CD4-positive, alpha-beta T cell treated with Interleukin-15 for 4 hours (primary cell): ENCODE measurements around the gene DGKB.
"Not testable (repeated sequence)": the region's sequence is repeated elsewhere in the genome, so short reads cannot be mapped to it uniquely, and the experiment has no call there.

Experiments used
- DNase-seq: peaks from one replicate; pipeline ENCODE4 v3.0.0-alpha.2; 2020; ENCODE audit warnings: low spot score

The DGKB gene

DNA sequence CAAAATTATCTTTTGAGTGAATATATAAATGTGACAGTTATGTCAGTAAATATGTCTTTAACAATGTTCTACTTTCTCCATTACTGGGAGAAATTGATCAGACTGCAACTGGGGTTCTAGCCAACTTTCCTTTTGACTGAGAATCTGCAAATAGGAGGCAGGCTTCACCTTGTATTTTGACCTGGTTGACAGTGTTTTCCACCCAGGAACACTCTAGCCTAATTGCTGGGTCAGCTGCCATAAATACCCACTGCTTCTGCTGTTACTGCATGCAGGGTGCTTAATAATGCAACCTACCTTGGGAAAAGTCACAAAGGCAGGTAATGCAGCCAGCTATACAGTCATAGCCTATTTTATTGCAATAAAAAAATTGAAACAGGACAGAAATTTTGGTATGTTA, 319.0 kb downstream of the DGKB start:
- no peak for DNase-seq

DNA sequence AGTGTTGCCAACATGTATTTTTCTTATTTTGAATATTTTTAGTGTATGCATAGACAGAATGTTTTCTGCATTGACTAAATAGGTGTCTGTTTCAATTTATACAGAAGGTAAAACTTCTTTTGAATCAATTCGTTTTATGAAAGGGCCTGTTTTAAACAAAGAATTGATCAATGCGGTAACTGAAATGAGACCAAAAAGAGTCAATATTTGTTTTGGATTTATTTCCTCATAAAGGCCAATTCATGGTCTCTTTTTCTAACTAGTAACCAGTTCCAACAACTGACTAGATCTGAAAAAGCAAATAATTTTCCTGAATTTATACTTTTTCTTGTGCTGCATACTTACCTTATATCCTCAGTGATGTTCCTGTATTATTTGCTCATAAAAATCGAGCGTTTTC, 320.5 kb downstream of the DGKB start:
- no peak for DNase-seq

DNA sequence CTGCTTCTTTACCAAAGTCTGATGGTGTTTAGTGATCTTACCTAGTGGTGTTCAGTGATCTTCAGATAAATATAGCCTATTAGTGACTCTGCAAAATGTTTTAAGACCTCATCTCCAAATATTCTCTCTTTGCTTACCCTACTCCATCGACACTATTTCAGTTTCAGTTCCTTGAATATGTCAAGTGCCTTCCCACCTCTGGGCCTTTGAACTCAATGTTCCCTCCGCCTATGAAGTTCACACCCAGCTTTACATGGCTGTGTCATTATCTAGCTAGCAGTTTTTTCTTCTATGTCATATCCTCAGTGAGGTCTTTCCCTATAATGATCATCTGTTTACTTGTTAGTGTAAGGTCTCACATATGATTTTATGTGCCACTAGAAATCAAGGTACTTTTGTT, 322.6 kb downstream of the DGKB start:
- DNase-seq = no peak

DNA sequence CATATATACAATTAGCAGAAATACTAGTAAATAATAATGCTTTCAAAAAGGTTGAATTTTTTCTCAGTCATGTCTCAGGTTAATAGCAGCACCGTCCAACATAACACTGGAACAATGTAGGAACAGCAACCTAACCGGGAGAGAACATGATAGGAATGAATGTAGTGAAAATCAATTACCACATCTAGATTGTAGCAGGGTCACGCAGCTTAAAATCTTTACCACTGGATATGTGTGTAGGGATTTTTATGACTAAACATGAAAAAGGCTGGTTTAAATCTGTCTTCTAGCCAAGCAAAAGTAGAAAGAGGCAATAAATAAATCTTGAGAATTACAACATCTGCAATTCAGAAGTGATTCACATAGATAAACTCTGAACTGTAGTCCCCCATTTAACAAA, 326.0 kb downstream of the DGKB start:
- no peak for DNase-seq

DNA sequence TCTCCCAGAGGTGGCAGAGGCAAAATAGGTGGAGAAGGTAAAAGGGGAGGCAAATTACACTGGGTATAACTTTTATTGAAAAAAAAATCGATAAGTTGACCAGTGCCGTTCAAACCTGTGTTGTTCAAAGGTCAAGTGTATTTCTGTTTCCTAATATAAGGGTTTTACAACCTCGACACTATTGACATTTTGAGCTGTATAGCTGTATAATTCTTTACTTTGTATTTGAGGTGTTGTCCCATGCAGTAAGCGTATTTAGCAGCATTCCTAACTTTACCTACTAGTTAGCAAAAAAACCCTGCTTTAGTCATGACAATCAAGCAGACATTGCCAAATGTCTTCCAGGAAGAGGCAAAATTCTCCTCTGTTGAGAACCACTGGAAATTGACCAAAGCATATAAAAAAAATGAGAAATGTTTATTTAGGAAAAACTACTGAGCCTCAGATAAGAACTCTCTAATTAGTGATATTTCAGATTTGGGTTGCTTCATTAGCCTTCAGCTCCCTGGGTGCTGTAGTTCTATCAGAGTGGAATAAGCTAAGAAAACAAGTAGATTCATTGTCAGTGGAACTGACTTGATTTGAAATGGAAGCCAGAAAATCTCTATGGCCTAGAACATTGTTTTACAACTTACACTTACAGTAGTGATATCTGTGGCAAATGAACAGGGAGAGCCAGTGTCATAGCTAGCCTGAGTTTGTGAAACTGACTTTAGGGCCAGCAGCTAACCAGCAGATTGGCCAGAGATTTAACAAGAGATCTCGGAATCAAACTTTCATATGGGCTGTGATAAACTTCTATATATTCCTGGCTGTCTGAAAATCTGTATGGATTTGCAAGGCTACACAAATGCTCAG, 331.6 kb downstream of the DGKB start:
- DNase-seq = no peak

DNA sequence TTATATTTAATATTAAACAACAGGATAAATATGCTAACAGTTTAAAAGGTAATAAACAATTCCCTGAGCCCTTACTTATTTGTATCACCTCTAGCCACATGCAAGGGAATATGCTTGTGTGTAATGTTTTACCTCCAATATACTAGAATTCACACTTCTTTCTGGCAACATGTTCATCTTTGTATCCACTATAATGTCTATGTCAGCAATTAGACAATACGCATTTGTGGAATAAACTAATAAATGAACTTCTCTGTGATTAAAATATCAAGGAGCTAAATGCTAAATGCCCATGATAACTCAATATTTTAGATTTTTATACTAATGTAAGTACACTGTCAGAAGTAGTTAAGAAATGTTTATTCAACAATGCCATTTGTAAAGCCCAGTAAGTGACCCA, 350.5 kb downstream of the DGKB start:
- DNase-seq = no peak

DNA sequence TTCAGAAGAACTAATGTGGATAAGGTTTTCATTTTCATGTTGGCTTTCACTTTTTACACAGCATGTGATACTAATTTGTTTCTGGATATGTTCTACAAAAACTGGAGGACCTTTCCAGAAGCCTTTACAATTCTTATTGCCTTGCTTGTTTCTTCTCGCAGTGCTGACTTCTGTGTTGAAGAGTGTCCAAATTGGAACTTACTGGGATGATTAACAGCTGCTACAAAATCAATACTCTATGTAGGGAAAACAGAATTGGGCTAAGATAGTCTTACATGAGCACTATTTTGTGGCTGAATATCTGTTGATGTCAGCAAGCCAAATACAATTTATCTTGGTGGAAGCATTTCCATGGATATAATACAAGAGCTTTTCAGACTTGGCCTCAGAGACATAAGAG, 351.2 kb downstream of the DGKB start:
- DNase-seq = no peak

DNA sequence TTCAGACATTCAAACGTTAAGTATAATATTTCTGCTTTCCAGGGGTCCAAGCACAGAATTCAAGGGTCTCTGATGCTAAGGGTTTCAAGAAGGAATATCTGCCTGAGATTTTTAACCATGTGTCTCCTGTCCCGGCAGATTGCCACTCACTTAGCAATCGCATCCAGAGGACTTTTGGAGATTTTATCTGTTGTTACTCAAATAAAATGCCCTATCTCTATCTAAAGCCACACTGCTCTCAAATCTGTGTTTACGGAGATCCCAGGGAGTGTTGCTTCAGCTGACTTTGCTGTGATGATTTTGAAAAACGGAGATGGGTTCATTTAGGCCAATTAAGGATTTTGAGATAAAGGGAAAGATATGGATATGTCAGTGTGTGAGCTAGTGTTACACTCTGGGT, 359.9 kb downstream of the DGKB start:
- no peak for DNase-seq

DNA sequence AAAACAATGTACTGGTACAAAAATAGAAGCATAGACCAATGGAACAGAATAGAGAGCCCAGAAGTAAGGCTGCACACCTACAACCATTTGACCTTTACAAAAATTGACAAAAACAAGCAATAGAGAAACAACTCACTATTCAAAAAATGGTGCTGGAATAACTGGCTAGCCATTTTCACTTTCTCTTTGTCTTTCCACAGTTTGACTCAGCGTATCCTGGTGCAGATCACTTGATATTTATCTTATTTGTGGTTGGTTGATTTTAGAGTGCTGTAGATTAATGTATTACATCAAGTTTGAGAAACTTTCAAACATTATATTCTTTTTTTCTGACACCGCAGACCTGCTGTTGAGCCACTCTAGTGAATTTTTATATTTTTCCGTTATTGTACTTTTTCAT, 381.4 kb downstream of the DGKB start:
- no peak for DNase-seq

DNA sequence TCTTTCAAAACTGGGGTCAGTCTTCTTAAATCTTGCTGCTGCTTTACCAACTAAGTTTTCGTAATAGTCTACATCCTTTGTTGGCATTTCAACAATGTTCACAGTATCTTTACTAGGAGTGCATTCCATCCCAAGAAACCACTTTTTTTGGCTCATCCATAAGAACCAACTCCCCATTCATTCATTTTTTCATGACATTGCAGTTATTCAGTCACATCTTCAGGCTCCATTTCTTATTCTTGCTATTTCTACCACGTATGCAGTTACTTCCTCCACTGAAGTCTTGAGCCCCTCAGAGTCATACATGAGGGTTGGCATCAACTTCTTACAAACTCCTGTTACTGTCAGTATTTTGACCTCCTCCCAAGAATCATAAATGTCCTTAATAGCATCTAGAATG, 392.3 kb downstream of the DGKB start:
- no peak for DNase-seq

DNA sequence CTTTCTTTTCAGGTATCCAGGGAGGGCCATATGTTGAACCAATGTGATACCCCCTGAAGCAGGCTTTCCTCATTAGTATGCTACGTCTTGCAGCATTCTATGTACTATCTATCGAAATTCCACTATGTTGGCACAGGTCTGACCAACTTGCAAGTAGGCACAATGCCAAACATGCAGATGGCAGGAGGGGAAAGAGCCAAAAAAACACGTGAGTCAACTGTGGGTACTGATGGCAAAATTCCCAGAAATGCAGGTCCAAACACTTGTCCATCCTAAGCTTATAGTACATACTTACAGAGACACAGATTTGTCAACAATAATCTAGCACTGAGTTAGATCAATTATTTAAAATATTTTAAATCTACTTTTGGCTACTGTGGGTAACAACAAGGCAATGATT, 394.9 kb downstream of the DGKB start:
- no peak for DNase-seq

DNA sequence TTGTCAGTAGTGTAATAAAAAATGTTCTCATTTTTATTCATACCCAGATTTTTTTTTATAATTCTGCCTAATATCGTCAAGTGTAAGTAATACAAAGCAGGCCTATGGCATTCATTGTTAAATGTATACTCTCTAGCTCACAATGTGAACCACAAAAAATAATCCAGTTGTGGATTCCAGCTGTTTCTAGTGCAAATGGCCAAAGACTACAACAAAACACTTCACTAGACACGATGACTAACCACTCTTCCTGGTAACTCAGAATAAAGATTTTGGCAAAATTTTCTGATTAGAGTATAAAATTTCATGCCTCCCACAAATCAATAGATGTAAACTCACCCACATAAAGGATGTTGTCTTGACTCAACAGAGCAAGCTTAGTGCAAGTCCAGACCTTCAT, 396.6 kb downstream of the DGKB start:
- no peak for DNase-seq

DNA sequence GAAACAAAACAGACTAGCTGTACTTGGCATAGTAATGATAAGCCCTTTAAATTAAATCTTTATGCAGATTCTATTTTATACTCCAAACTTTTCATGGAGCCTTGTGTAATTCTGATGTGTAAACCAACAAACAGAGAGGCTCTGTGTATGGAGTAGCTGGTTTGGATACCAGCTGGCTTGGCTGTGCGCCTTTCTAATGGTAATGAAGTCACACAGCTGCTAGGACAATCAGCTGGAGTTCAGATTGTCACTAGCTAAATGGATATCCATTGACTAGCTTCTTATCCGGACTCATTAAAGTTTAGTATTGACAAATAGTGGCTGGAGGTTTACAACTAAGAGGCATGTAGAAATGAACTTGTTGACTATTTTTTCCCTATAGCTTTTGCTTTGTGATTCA, 398.4 kb downstream of the DGKB start:
- no peak for DNase-seq

DNA sequence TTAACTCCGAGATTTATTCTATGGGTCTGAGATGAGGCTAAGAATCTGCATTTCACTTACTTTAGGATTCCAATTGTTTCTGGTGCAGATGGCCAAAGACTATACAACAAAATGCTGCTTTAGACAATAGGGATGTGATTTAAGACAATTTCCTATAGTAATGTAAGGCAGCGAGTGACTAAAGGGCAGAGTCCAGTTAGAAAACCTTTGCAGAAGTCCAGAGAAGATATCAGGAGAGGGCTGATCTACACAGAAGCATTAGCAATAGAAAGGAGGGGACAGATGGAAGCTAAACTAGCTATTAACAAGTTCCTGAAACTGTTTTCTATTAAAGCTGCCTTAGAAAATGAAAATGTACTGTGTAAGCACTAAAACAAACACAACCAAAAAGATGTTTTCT, 398.9 kb downstream of the DGKB start:
- no peak for DNase-seq

DNA sequence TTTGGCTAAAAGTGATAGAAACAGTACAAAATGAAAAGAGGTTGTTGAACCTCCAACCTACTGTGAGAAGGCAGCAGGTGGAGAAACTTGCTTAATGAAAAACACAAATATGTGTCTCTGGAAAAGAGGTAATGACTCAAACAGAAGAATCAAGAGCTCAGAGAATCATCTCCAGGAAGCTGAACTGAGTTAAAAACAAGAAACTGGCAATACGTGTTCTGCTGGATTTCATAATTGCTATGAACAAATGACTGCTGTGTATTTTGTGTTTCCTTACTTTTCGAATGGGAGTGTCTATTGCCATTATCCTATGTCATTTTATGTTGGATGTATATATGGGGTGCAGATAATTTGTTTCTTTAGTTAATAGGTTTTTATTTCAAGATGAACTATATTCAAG, 401.1 kb downstream of the DGKB start:
- no peak for DNase-seq

DNA sequence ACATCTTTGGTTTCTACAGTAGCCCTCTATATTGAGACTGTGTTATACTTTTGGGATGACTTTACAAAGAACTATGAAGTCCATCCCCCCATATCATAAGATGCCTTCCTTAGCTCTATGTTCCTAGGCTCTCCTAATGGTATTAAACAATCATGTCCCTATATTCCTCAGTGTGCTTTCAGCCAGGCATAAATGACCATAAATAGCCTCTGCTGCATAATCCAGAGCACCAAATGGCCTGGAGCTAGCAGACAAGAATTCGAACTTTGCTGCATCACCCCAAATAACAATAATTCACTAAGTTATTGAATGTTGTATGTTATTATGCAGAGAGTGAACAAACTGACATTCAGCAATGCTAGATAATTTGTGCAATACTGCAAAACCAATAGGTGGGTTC, 405.2 kb downstream of the DGKB start:
- no peak for DNase-seq

DNA sequence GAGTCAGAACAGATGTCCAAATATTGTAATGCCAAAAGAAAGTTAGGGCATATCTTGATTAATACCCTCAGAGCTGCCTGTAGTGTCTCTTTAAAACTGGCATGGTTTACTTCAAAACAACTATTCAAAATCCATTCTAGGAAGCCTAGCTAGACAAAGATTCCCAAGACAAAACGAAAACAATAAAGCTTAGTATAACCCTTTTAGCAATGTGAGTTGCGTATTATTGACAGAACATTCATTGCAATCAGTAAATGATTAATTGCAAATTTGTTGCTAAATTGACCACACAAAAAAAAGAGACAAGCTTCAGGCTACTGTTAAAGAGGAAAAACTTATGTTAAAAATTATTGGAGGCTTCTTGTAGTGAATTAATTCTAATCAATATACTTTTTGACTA, 406.9 kb downstream of the DGKB start:
- DNase-seq = no peak

DNA sequence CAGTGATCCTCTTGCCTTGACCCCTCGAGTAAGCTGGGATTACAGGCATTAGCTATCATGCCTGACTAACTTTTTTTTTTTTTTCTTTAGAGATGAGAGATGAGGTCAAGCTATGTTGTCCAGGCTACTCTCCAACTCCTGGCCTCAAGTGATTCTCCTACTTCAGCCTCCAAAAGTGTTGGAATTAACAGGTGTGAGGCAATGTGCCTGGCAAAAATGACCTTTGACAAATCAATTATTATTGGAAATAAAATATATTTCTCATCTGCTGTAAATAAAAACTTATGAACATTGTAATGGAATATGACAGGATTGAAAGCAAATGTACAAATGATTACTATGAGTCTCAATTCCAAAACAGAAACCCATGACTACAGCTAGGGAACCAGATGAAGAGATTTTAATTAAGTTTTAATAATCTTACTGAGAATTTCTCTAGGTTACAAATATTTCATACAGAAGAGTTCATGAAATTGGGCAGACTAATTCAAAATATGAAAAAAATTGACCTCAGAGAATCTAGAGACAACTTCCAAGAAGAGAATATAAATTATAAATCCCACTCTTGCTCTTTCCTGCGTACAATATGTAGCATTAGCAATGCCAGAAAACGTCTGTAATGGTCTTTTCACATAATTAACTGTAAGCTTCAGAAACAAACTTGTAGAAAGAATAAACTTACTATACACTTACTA, 414.7 kb downstream of the DGKB start:
- DNase-seq = no peak

DNA sequence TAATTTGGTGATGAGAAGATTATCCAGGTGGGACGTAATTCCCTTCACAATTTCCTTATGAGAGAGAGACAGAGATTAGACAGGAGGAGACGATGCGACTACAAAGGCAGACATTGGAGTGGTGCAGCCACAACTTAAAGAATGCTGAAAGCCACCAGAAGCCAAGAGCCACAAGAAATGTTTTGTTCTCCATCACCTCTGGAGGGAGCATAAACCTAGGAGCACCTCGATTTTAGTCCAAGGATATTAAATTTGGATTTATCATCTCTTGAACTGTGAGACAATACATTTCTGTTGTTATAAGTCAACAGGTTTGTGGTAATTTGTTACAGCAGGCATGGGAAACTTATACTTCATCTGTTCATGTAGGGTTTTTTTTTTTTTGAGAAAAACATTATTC, 418.9 kb downstream of the DGKB start:
- DNase-seq = no peak

DNA sequence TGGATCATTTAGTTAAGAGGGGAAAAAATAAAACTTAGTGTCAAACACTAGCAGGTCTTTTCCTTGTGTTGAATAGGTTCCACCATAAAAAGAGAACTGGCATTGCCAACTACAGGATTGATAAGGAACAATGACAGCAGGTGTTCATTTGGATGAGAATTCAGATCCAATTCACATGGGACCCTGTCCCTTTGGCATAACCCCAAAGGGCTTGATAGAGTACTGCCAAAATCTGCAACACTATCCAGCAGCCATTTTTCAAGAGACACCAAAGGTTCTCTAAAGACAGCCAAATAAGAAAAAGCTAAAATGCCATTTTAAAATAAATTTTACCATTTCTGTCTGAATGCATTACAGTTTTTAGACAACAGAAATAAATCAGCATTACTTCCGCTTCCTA, 422.3 kb downstream of the DGKB start:
- DNase-seq = no peak

DNA sequence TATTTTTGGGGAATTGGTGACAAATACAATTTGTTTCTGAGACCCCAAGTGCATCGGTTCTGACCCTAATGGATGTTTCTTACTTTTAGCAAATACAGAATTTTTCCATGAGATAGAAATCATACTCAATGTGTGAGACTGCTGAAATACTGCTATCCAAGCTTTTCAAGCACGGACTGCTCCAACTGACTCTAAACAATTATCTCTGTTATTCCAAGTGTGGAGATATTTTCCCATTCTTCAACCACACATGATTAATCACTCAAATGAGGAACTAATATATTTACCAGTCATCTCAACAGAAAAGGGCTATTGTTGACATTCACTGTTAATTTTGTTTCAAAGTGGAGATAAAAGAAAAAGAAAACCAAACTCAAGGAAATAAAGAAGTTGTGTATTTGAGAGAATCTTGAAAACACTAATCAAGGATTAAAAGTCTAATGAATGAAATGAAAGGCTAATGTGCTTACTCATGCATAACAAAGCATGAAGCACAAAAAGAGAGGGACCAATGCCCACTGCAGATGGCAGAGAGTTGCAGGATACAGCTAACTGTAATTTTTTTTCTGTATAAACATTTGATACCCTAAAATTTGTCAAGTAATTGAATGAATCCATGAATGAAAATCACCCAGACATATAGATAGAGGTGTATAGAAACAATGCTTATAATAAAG, 423.6 kb downstream of the DGKB start:
- DNase-seq = no peak

DNA sequence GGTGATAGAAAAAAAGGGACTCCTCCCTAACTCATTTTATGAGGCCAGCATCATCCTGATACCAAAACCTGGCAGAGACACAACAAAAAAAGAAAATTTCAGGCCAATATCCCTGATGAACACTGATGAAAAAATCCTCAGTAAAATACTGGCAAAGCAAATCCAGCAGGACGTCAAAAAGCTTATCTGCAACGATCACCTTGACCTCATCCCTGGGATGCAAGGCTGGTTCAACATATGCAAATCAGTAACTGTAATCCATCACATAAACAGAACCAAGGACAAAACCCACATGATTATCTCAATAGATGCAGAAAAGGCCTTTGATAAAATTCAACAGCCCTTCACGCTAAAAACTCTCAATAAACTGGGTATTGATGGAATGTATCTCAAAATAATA, 440.8 kb downstream of the DGKB start:
- not testable (repeated sequence) for DNase-seq

DNA sequence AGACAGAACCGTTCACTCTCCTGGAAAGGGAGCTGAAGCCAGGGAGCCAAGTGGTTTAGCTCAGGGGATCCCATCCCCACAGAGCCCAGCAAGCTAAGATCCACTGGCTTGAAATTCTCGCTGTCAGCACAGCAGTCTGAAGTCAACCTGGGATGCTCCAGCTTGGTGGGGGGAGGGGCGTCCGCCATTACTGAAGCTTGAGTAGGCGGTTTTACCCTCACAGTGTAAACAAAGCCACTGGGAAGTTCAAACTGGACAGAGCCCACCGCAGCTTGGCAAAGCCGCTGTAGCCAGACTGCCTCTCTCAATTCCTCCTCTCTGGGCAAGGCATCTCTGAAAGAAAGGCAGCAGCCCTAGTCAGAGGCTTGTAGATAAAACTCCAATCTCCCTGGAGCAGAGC, 443.7 kb downstream of the DGKB start:
- DNase-seq = not testable (repeated sequence)
